ENCODE data around the gene MTIF3.

The MTIF3 gene

GRCh38 chr13:27489456-27489855, 39.1 kb upstream of the MTIF3 start:
- in situ Hi-C loops (cut with MboI; ENCODE audit: low sequenced_read_pairs, unreplicated experiment): no loop called here
- TF ChIP-seq CTCF (IDR thresholded peaks at IDR 0.05; ENCODE audit: borderline replicate concordance, control extremely low read depth, extremely low read depth, insufficient read depth, missing control alignments): no peak
- no peak for DNase-seq (ENCODE audit: low spot score)

DNA sequence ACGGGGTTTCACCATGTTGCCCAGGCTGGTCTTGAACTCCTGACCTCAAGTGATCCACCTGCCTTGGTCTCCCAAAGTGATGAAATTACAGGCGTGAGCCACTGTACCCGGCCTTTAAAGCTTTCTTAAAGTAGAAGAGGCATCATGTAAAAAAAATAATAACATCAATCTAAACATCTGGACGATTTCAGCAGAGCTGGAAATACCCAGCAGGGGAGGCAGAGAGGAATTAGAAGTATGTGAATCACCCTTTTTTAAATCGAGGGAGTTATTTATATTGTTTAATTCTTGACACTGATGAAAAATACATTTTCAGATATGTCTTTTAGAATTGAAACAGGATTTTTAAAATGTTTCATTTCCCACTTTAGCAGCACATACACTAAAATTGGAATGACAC, 37.4 kb upstream of the MTIF3 start:
- TF ChIP-seq CTCF (IDR thresholded peaks at IDR 0.05; ENCODE audit: borderline replicate concordance, control extremely low read depth, extremely low read depth, insufficient read depth, missing control alignments): no peak
- DNase-seq (ENCODE audit: low spot score): no peak
- in situ Hi-C loops (cut with MboI; ENCODE audit: low sequenced_read_pairs, unreplicated experiment): no loop called here

DNA sequence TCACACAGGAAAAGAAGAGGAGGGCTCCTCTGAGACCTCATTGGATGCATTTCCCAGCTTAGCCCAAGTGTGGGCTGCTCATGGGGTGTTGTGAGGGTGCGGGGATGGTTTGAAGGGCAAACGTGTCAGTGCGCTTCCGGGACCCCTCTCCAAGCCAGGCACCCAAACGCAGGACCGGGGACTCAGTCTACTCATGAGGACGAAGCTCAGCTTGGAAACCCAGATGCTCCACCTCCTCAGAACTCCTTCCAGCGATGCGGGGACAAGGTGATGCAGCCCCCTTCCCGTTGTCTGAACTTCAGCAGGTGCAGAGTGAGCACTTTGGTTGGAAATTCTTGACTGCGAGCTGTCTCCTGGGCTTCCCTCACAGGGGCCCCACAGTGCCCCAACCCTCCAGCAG, 33.1 kb upstream of the MTIF3 start:
- no peak for DNase-seq (ENCODE audit: low spot score)
- TF ChIP-seq CTCF (IDR thresholded peaks at IDR 0.05; ENCODE audit: borderline replicate concordance, control extremely low read depth, extremely low read depth, insufficient read depth, missing control alignments): no peak
- in situ Hi-C loops (cut with MboI; ENCODE audit: low sequenced_read_pairs, unreplicated experiment): no loop called here

- DNase-seq (ENCODE audit: low spot score): peak; percentile 57
- TF ChIP-seq CTCF (IDR thresholded peaks at IDR 0.05; ENCODE audit: borderline replicate concordance, control extremely low read depth, extremely low read depth, insufficient read depth, missing control alignments): no peak
- in situ Hi-C loops (cut with MboI; ENCODE audit: low sequenced_read_pairs, unreplicated experiment): no loop called here
Measured at GRCh38 chr13:27482983-27483382, 32.6 kb upstream of the MTIF3 start.

- no peak for DNase-seq (ENCODE audit: low spot score)
- in situ Hi-C loops (cut with MboI; ENCODE audit: low sequenced_read_pairs, unreplicated experiment): no loop called here
- peak; percentile 17 for TF ChIP-seq CTCF (IDR thresholded peaks at IDR 0.05; ENCODE audit: borderline replicate concordance, control extremely low read depth, extremely low read depth, insufficient read depth, missing control alignments)
Measured at GRCh38 chr13:27481766-27482165, 31.4 kb upstream of the MTIF3 start.

DNA sequence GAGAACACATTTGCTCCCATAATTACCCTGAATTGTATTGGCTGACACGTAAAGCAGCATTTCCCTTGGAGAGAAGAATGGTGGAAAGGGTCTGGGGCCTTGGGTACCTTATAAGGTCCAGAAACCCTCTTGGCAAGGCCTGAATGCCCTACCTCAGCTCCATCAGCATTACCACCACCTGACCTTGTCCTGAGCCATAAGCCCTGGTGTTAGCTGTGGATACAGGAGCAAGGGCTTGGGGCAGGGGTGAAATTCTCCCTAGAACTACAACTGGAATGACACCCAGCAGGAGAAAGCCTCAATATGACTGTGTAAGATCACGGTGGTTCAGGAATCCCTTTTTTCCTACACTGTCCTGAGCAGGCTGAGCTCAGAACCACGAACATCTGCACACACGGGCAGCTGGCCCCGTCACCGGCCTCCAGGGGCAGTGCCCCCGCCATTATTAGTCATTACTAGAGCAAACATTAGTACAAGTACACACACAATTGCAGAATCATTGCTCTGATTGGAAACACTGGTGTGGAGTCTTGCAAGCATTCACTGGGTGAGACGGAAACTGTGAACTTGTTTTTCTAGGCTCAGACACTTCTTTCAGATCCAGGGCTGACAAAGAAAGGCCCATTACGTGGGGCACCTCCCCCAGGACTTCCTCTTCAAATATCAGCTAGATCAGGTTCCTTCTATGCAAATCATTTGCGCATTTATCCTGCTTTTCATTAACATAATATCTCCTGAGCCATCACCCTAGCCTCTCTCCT, 26.8 kb upstream of the MTIF3 start:
- peak; percentile 52 for DNase-seq (ENCODE audit: low spot score)
- no peak for TF ChIP-seq CTCF (IDR thresholded peaks at IDR 0.05; ENCODE audit: borderline replicate concordance, control extremely low read depth, extremely low read depth, insufficient read depth, missing control alignments)
- in situ Hi-C loops (cut with MboI; ENCODE audit: low sequenced_read_pairs, unreplicated experiment): no loop called here

Measured in GM13976 (cell line).